Measurements from ENCODE around the gene THRSP. TPM values are rescaled to one million over a fixed set of nuclear protein-coding genes. Genes with fewer than 3 reads are reported as not detected.
"Not testable (repeated sequence)": the region's sequence is repeated elsewhere in the genome, so short reads cannot be mapped to it uniquely, and the experiment has no call there.

Gene THRSP
- total RNA-seq, 1 experiment from 2014 or later, result not detected

DNA sequence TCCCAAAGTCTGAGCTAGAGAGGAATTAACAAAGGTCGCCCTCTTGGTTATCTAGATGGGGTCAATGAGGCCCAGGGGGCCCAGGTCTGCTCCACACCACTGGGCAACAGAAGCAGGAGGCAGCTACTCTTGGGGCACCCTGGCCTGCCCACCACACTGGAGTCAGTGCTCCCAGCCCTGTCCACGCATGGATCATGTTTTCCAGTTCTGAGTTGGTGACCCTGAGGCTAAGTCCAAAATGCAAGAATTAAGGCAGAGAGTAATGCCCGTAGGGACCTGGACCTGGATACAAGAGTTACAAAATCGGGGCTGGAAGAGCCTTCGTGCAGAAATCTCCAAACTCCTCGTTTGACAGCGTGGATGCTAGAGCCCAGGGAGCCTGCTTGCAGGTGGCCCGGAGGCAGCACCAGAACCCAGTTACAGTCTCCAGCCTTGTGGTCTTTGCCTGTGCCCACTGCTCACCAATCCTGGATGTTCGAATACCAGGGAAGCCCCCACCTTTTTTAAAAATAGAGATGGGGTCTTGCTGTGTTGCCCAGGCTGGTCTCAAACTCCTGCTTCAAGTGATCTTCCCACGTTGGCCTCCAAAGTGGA is 6.1 kb upstream of the THRSP start:
- Histone ChIP-seq H4K20me1 (ENCODE audit: low read length) (no peaks in the 10 kb centered on the region), H3K4me2 (ENCODE audit: low read length) (no peak overlapping the region), H3K79me2 (ENCODE audit: low read length) (no peaks in the 10 kb centered on the region), H3K27me3 (ENCODE audit: low read length) (no peaks in the 10 kb centered on the region), H3F3A (ENCODE audit: low read length, unreplicated experiment) (no peaks in the 10 kb centered on the region), H3K9me2 (replicated peaks; ENCODE audit: low read length) (no peaks in the 10 kb centered on the region), H3K27ac (ENCODE audit: low read length) (no peak overlapping the region), H3K9me3 (ENCODE audit: low read length) (no peaks in the 10 kb centered on the region), H3K4me1 (ENCODE audit: insufficient read depth, low read length) (no peaks in the 10 kb centered on the region), H2AFZ (ENCODE audit: low read length) (no peak overlapping the region), H3K9ac (ENCODE audit: low read length) (no peak overlapping the region), H3K36me3 (ENCODE audit: low read depth, low read length) (no peaks in the 10 kb centered on the region), H3K4me3 (ENCODE audit: low read length) (no peak overlapping the region)
- intact Hi-C loops (cut with micrococcal nuclease), result no loop called here
- no peak for TF ChIP-seq EZH2 (IDR thresholded peaks at IDR 0.05; ENCODE audit: low read length, unreplicated experiment)
- TF ChIP-seq EZH2phosphoT487 (IDR thresholded peaks at IDR 0.05; ENCODE audit: borderline replicate concordance, low read length), result no peak
- TF ChIP-seq, protein P1, sequence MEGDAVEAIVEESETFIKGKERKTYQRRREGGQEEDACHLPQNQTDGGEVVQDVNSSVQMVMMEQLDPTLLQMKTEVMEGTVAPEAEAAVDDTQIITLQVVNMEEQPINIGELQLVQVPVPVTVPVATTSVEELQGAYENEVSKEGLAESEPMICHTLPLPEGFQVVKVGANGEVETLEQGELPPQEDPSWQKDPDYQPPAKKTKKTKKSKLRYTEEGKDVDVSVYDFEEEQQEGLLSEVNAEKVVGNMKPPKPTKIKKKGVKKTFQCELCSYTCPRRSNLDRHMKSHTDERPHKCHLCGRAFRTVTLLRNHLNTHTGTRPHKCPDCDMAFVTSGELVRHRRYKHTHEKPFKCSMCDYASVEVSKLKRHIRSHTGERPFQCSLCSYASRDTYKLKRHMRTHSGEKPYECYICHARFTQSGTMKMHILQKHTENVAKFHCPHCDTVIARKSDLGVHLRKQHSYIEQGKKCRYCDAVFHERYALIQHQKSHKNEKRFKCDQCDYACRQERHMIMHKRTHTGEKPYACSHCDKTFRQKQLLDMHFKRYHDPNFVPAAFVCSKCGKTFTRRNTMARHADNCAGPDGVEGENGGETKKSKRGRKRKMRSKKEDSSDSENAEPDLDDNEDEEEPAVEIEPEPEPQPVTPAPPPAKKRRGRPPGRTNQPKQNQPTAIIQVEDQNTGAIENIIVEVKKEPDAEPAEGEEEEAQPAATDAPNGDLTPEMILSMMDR (conservative IDR thresholded peaks at IDR 0.05; ENCODE audit: low read depth, low read length), result no peak
- ChIA-PET POLR2A (ENCODE audit: unreplicated experiment) (no interaction called here), CTCF (no interaction called here)
- no TSS peak for BruUV-seq (replicated peaks)
- no peak for ATAC-seq
- DNase-seq, result no peak

DNA sequence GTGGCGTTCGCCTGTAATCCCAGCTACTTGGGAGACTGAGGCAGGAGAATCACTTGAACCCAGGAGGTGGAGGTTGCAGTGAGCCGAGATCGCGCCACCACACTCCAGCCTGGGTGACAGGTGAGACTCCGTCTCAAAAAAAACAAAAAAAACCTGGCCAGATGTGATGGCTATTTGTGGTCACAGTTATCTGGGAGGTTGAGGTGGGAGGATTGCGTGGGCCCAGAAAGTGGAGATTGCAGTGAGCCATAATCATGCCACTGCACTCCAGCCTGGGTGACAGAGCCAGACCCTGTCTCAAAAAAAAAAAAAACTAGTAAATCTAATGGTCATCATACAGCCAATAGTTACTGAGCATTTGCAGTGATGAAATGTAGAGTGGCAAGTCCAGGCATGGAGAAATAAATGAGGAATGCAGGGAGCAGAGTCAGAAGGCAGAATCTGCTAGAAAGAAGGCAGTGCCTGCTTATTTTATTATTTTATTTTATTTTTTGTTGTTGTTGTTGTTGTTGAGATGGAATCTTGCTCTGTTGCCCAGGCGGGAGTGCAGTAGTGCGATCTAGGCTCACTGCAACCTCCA is 3.8 kb upstream of the THRSP start:
- H3K4me3 ChIP-seq (ENCODE audit: low read length); intact Hi-C loops (cut with micrococcal nuclease); DNase-seq; BruUV-seq (replicated peaks); H3K79me2 ChIP-seq (ENCODE audit: low read length); H3K36me3 ChIP-seq (ENCODE audit: low read depth, low read length); H2AFZ ChIP-seq (ENCODE audit: low read length); ATAC-seq; H3F3A ChIP-seq (ENCODE audit: low read length, unreplicated experiment); H3K9ac ChIP-seq (ENCODE audit: low read length); POLR2A ChIA-PET (ENCODE audit: unreplicated experiment); H3K9me2 ChIP-seq (replicated peaks; ENCODE audit: low read length); H3K27ac ChIP-seq (ENCODE audit: low read length); H3K4me1 ChIP-seq (ENCODE audit: insufficient read depth, low read length); H4K20me1 ChIP-seq (ENCODE audit: low read length); H3K4me2 ChIP-seq (ENCODE audit: low read length); H3K27me3 ChIP-seq (ENCODE audit: low read length); H3K9me3 ChIP-seq (ENCODE audit: low read length): not testable (repeated sequence)
- CTCF ChIA-PET, result interaction anchor here (0.5 kb wide), 1 partner anchor 14 kb away, joined by 9 read pairs; no protein-coding TSS in a partner anchor

DNA sequence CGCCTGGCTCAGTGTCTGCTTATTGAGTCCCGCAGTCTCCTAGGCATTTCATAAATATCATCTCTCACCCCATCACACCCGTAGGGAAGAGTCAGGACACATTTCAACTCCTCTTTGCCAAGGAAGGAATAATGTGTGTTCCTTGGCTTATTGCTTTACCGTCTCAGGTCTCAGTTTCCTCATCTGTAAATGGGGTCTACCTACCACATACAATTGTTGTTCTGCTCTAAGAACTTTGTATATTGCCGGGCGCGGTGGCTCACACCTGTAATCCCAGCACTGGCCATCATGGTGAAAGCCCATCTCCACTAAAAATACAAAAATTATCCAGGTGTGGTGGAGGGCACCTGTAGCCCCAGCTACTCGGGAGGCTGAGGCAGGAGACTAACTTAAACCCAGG is 3.1 kb upstream of the THRSP start:
- Histone ChIP-seq H3K79me2 (ENCODE audit: low read length) (no peaks in the 10 kb centered on the region), H3K9me3 (ENCODE audit: low read length) (no peaks in the 10 kb centered on the region), H3K9me2 (replicated peaks; ENCODE audit: low read length) (no peaks in the 10 kb centered on the region), H4K20me1 (ENCODE audit: low read length) (no peaks in the 10 kb centered on the region), H3F3A (ENCODE audit: low read length, unreplicated experiment) (no peaks in the 10 kb centered on the region), H3K4me1 (ENCODE audit: insufficient read depth, low read length) (no peaks in the 10 kb centered on the region), H3K36me3 (ENCODE audit: low read depth, low read length) (no peaks in the 10 kb centered on the region), H3K9ac (ENCODE audit: low read length) (no peak overlapping the region), H2AFZ (ENCODE audit: low read length) (no peak overlapping the region), H3K27me3 (ENCODE audit: low read length) (no peaks in the 10 kb centered on the region), H3K4me2 (ENCODE audit: low read length) (no peak overlapping the region), H3K27ac (ENCODE audit: low read length) (no peak overlapping the region), H3K4me3 (ENCODE audit: low read length) (no peak overlapping the region)
- CTCF ChIA-PET, result interaction anchor here (0.5 kb wide), 1 partner anchor 13 kb away, joined by 9 read pairs; no protein-coding TSS in a partner anchor
- intact Hi-C loops (cut with micrococcal nuclease), result no loop called here
- no TSS peak for BruUV-seq (replicated peaks)
- POLR2A ChIA-PET (ENCODE audit: unreplicated experiment), result no interaction called here
- no peak for TF ChIP-seq EZH2phosphoT487 (IDR thresholded peaks at IDR 0.05; ENCODE audit: borderline replicate concordance, low read length)
- no peak for ATAC-seq
- no peak for DNase-seq
